HepG2 (cell line): Measurements from ENCODE around the gene LENEP. TPM values are rescaled to one million over a fixed set of nuclear protein-coding genes. Genes with fewer than 3 reads are reported as not detected.
A peak's percentile ranks its signal among the peaks of the same experiment; 100 is the strongest.

Experiments used
- ATAC-seq: fragments of 200-7000 bp; cut with Tn5 transposase; 3 replicates; pipeline ENCODE4 v1.9.1; 2020; ENCODE audit warnings: mild to moderate bottlenecking, moderate library complexity
- BruUV-seq: library from RNA; stranded (reverse); fragments of 400-500 nt; replicated peaks from 2 replicates; lab custom pipeline; 2021; lab: Mats Ljungman, UMichigan
- CTCF ChIA-PET: fragments of 300-600 bp; formaldehyde crosslinking; extraction: SDS; loops from one replicate; lab custom pipeline; 2021; ENCODE audit warnings: low total read pairs, inconsistent platforms, low intra/inter-chr PET ratio; lab: Yijun Ruan, JAX
- POLR2A ChIA-PET: fragments of 350-600 bp; sonication (Branson Sonifier 250); formaldehyde crosslinking; loops from one replicate; lab custom pipeline; 2020; ENCODE audit warnings: antibody characterized with exemption, inconsistent platforms; lab: Yijun Ruan, JAX
- DNase-seq: peaks from one replicate; pipeline ENCODE4 v3.0.0-alpha.2; 2015; ENCODE audit warnings: low spot score
- FAIRE-seq: peaks from 3 replicates; lab custom pipeline; 2011; peaks lifted over from hg19 to GRCh38; lab: Jason Lieb, UNC
- H2AFZ ChIP-seq: one replicate; pipeline ENCODE4 v1.6.1; 2011; ENCODE audit warnings: low read length, inconsistent platforms
- H3K27ac ChIP-seq: fragments of 300-600 bp; 3 replicates; pipeline ENCODE4 v1.8.0; 2011; ENCODE audit warnings: mixed run types, mild to moderate bottlenecking, mixed read lengths, low read length, inconsistent platforms; ENCODE audit not compliant: insufficient read depth; ENCODE audit errors: extremely low read length
- H3K27me3 ChIP-seq, 2 experiments: fragments of 200-600 bp in 1 of 2; 2 replicates in 1 of 2; 3 replicates in 1 of 2; pipeline versions ENCODE4 v1.6.0 to v1.8.0; 2011; ENCODE audit warnings: low read length in 2 of 2, mild to moderate bottlenecking in 2 of 2, moderate library complexity in 2 of 2, inconsistent platforms in 1 of 2; ENCODE audit not compliant: insufficient read depth in 2 of 2, control insufficient read depth in 1 of 2
- H3K36me3 ChIP-seq, 2 experiments: fragments of 200-600 bp in 1 of 2; replicated peaks in 1 of 2; 2 replicates in 1 of 2; 3 replicates in 1 of 2; pipeline versions ENCODE4 v1.5.1 to v1.8.0; 2011; ENCODE audit warnings: low read length in 2 of 2, inconsistent platforms in 1 of 2; ENCODE audit not compliant: insufficient read depth in 2 of 2, control insufficient read depth in 1 of 2
- H3K4me1 ChIP-seq: 2 replicates; pipeline ENCODE4 v1.5.1; 2012; ENCODE audit warnings: low read length, inconsistent platforms; ENCODE audit not compliant: insufficient read depth
- H3K4me2 ChIP-seq: 2 replicates; pipeline ENCODE4 v1.6.0; 2011; ENCODE audit warnings: low read depth, low read length, inconsistent platforms
- H3K4me3 ChIP-seq, 3 experiments: fragments of 200-600 bp in 1 of 3; sonication (generic), shearing (Covaris generic) in 1 of 3; replicated peaks in 1 of 3; 2 replicates each; pipeline ENCODE4 v1.5.1; 2011 to 2016; ENCODE audit warnings: low read length in 3 of 3, inconsistent platforms in 2 of 3, low read depth in 2 of 3, mild to moderate bottlenecking in 2 of 3, control low read depth in 1 of 3, mixed read lengths in 1 of 3; ENCODE audit not compliant: insufficient read depth in 1 of 3
- H3K79me2 ChIP-seq: one replicate; pipeline ENCODE4 v1.6.1; 2011; ENCODE audit warnings: low read length, inconsistent platforms; ENCODE audit not compliant: insufficient read depth
- H3K9ac ChIP-seq: 2 replicates; pipeline ENCODE4 v1.6.0; 2011; ENCODE audit warnings: mild to moderate bottlenecking, low read depth, low read length, inconsistent platforms; ENCODE audit not compliant: insufficient read depth
- H3K9me3 ChIP-seq: 2 replicates; pipeline ENCODE4 v1.5.1; 2012; ENCODE audit warnings: mild to moderate bottlenecking, low read length
- H4K20me1 ChIP-seq: 2 replicates; pipeline ENCODE4 v1.6.0; 2011; ENCODE audit warnings: inconsistent platforms, mild to moderate bottlenecking, low read length, moderate library complexity; ENCODE audit not compliant: insufficient read depth
- AGO2 ChIP-seq: fragments of 200-400 bp; formaldehyde crosslinking; optimal IDR thresholded peaks from 2 replicates; pipeline ENCODE3; 2017; ENCODE audit warnings: mild to moderate bottlenecking, low read depth, low read length, moderate library complexity
- DR1 ChIP-seq: sonication (generic); formaldehyde crosslinking; IDR thresholded peaks from 2 replicates; pipeline ENCODE4 v1.8.0; 2021; ENCODE audit warnings: mild to moderate bottlenecking, missing genetic modification reagents, inconsistent platforms
- ERF ChIP-seq: IDR thresholded peaks from 2 replicates; pipeline ENCODE4 v1.6.1; 2018; ENCODE audit warnings: missing biosample characterization, missing genetic modification reagents
- FOXO1 ChIP-seq: sonication (generic); formaldehyde crosslinking; IDR thresholded peaks from 2 replicates; pipeline ENCODE4 v1.4.0; 2020; ENCODE audit warnings: missing genetic modification reagents
- HBP1 ChIP-seq: IDR thresholded peaks from 2 replicates; pipeline ENCODE4 v1.6.1; 2016; ENCODE audit warnings: low read depth, control low read depth
- SP4 ChIP-seq: sonication (generic); formaldehyde crosslinking; IDR thresholded peaks from 2 replicates; pipeline ENCODE4 v1.8.1; 2023; ENCODE audit warnings: mild to moderate bottlenecking, missing genetic modification reagents
- ZFP41 ChIP-seq: sonication (generic); formaldehyde crosslinking; IDR thresholded peaks from 2 replicates; pipeline ENCODE4 v1.4.0; 2020; ENCODE audit warnings: mild to moderate bottlenecking, missing genetic modification reagents, borderline replicate concordance
- WGBS: methylation state at CpG from one replicate; pipeline ENCODE4 v1.1.6; 2017; ENCODE audit warnings: low lambda C conversion rate; 5-methylcytosine and 5-hydroxymethylcytosine counted together
- in situ Hi-C: cut with HindIII; loops from 2 replicates; pipeline ENCODE4 v1.10.0; 2017; ENCODE audit warnings: low pct_unique_long_range_greater_than_20kb; ENCODE audit not compliant: extremely low pct_ligation_motif_present
- intact Hi-C: fragments of 100-400 bp; cut with micrococcal nuclease; formaldehyde crosslinking; loops from one replicate; pipeline ENCODE4 v1.10.0; 2022; ENCODE audit not compliant: unreplicated experiment
- polyA plus RNA-seq, 8 experiments: library from polyadenylated mRNA; depleted of rRNA in 3 of 8; stranded (reverse) in 7 of 8; unstranded in 1 of 8; fragments of >200 nt; fragmentation: Illumina TruSeq in 4 of 8; extraction: Trizol in 4 of 8; gene quantifications; 2 replicates each; pipeline versions ENCODE4 v1.2.1 to v1.2.3, GENCODE V29; 2011 to 2016; ENCODE audit warnings: low read depth in 4 of 8, missing spikeins in 1 of 8, mixed read lengths in 1 of 8; ENCODE audit not compliant: insufficient read depth in 1 of 8
- total RNA-seq, 5 experiments: library from RNA; depleted of rRNA; stranded (reverse); fragments of >200 nt; fragmentation: Illumina TruSeq; extraction: Trizol; gene quantifications; 2 replicates each; pipeline ENCODE4 v1.2.3, GENCODE V29; 2016; ENCODE audit warnings: low read depth in 1 of 5

The LENEP gene
- total and polyA plus RNA-seq, 2 of the 13 experiments (the other 11 are each of a cell fraction or from before 2014, with no cell fraction given) = 0.29 TPM; not detected in 1

- no peaks in the 10 kb centered on the region for H3K9me3 ChIP-seq
- peaks cover 18 to 39% of the 10 kb centered on the region in 2 experiments; a peak in 4 of 5 replicates for H3K36me3 ChIP-seq
- BruUV-seq = no TSS peak
- peak overlapping the region; percentile 51 to 75 (median 59) for H3K4me3 ChIP-seq
- no peak for DNase-seq
- H3K27me3 ChIP-seq = no peaks in the 10 kb centered on the region; a peak in 1 of 5 replicates
- no peak for ATAC-seq
- TF ChIP-seq SP4 (CRISPR knock-in tag) (no peak), ZFP41 (CRISPR knock-in tag) (no peak), HBP1 (CRISPR knock-in tag) (0 out of 2 replicates have a peak, but pooled peaks have one; percentile 4), DR1 (no peak), AGO2 (peak; percentile 55), ERF (no peak), FOXO1 (CRISPR knock-in tag) (no peak)
- in situ Hi-C loops (no loop called here), intact Hi-C loops (loop anchor here (1.0 kb wide), 1 partner anchor 47 kb away; no protein-coding TSS in a partner anchor)
- peak overlapping the region; percentile 63 for H3K9ac ChIP-seq
- H3K4me2 ChIP-seq = peak overlapping the region; percentile 100
- ChIA-PET CTCF (no interaction called here), POLR2A (interaction anchor here (0.9 to 6.6 kb wide), 18 partner anchors 8 to 635 kb away, joined by 3 to 148 read pairs (median 5); partner anchors contain the start of genes FLAD1, LENEP, PBXIP1 and PMVK)
- peaks cover 44% of the 10 kb centered on the region for H3K79me2 ChIP-seq
- H3K4me1 ChIP-seq = peaks cover 65% of the 10 kb centered on the region
- WGBS = 46% methylated on average over 14 of the region's 22 CpGs
- no peaks in the 10 kb centered on the region for H4K20me1 ChIP-seq
- H3K27ac ChIP-seq = peak overlapping the region; percentile 100
- FAIRE-seq = no peak
- no peak overlapping the region for H2AFZ ChIP-seq
Observed at GRCh38 chr1:154969860-154970452, 23.4 kb upstream of the LENEP start.
